ENCODE results near the gene RBMS3.

DNA sequence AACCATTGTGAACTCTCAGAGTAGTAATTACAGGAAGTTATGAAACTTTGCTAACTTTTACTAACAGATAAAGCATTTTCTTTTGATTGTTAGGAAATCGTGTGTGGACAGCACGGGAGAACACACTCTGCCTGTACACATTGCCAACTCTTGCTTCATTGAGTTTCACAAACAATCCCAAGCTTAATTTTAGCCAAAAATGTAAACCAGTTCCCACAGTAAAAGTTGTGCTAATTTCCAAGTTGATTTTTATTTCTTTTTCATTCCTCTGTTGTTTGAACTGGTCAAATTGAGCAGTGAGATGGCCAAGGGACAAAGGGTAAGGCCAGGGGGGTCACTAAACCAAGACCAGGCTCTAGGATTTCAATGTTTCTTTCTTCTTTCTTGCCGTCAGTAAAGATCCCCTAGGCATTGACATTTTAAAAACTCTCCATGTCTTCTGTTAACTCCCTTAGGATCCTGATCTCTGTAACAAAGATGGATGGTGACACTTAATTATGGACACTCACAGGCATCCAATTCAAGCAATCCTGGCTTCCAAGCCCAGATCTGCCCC is 414.9 kb downstream of the RBMS3 start:
- TF ChIP-seq, protein P1, sequence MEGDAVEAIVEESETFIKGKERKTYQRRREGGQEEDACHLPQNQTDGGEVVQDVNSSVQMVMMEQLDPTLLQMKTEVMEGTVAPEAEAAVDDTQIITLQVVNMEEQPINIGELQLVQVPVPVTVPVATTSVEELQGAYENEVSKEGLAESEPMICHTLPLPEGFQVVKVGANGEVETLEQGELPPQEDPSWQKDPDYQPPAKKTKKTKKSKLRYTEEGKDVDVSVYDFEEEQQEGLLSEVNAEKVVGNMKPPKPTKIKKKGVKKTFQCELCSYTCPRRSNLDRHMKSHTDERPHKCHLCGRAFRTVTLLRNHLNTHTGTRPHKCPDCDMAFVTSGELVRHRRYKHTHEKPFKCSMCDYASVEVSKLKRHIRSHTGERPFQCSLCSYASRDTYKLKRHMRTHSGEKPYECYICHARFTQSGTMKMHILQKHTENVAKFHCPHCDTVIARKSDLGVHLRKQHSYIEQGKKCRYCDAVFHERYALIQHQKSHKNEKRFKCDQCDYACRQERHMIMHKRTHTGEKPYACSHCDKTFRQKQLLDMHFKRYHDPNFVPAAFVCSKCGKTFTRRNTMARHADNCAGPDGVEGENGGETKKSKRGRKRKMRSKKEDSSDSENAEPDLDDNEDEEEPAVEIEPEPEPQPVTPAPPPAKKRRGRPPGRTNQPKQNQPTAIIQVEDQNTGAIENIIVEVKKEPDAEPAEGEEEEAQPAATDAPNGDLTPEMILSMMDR (IDR thresholded peaks at IDR 0.05): no peak
- TF ChIP-seq EZH2phosphoT487 (IDR thresholded peaks at IDR 0.05) (no peak), EZH2 (IDR thresholded peaks at IDR 0.05) (no peak)
